Measurements from ENCODE around the gene FXR1. TPM values are rescaled to one million over a fixed set of nuclear protein-coding genes. Genes with fewer than 3 reads are reported as not detected.

The FXR1 gene
- total RNA-seq, 4 donors from 2014 or later: 14.2 to 106 (median 58.9) TPM

DNA sequence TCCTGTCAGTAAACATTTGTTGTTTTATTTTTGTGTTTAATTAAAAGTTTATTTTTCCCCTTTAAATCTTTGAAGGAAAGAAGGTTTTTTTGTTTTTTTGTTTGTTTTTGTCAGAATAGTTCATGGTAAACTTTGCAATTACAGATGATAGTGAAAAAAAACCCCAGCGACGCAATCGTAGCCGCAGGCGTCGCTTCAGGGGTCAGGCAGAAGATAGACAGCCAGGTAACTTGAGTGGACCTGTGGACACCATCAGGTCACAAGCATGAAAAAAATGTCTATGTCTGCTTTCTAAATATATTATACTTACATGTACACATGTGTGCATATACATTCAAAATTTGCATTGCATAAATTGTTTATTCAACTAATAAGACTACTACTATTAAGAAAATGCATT, 58.5 kb downstream of the FXR1 start:
- H3K27me3 ChIP-seq: no peaks in the 10 kb centered on the region
- no peak for DNase-seq
- WGBS, 2 donors (ENCODE audit: low coverage in 1 of 2): 98 to 100% methylated on average over 6 of the region's 6 CpGs
- H3K36me3 ChIP-seq: peaks cover 0 to 42% (median 12%) of the 10 kb centered on the region in 4 donors
- TF ChIP-seq, protein P1, sequence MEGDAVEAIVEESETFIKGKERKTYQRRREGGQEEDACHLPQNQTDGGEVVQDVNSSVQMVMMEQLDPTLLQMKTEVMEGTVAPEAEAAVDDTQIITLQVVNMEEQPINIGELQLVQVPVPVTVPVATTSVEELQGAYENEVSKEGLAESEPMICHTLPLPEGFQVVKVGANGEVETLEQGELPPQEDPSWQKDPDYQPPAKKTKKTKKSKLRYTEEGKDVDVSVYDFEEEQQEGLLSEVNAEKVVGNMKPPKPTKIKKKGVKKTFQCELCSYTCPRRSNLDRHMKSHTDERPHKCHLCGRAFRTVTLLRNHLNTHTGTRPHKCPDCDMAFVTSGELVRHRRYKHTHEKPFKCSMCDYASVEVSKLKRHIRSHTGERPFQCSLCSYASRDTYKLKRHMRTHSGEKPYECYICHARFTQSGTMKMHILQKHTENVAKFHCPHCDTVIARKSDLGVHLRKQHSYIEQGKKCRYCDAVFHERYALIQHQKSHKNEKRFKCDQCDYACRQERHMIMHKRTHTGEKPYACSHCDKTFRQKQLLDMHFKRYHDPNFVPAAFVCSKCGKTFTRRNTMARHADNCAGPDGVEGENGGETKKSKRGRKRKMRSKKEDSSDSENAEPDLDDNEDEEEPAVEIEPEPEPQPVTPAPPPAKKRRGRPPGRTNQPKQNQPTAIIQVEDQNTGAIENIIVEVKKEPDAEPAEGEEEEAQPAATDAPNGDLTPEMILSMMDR (IDR thresholded peaks at IDR 0.05): no peak
- TF ChIP-seq EP300 (IDR thresholded peaks at IDR 0.05; ENCODE audit: low read depth): no peak
- no peak for TF ChIP-seq POLR2AphosphoS5 (IDR thresholded peaks at IDR 0.05)
- no peak for TF ChIP-seq POLR2A (IDR thresholded peaks at IDR 0.05)
- H3K9me3 ChIP-seq: no peaks in the 10 kb centered on the region
- in situ Hi-C loops (cut with MboI; ENCODE audit: low pct_ligation_motif_present in 1 of 4, low pct_unique_long_range_greater_than_20kb in 1 of 4, low sequenced_read_pairs in 3 of 4): no loop called here
- H3K4me3 ChIP-seq: no peak overlapping the region
- intact Hi-C loops (cut with DNase I; ENCODE audit: low total_unique reads): no loop called here
- H3K4me1 ChIP-seq: no peaks in the 10 kb centered on the region
- H3K27ac ChIP-seq: no peak overlapping the region

DNA sequence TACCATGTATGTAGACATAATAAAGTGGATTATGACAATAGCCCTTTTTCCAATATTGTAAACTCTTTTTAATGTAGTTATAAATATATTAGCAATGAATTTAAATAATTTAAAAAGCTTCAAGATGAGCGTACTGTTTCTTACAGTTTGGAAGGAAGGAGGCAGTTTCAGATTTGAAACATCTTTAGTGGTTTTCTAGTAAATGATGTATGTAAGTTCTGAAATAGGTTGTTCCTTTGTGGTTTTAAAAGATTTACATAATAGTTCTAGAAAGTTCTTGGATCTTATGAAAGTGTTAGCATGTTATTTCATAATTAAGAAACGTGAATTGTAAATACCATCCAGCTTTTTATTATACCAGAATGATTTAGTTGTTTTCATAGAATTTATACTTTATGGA, 61.1 kb downstream of the FXR1 start:
- Histone ChIP-seq H3K27me3 (no peaks in the 10 kb centered on the region), H3K4me3 (no peak overlapping the region), H3K9me3 (no peaks in the 10 kb centered on the region), H3K4me1 (no peaks in the 10 kb centered on the region), H3K36me3 (peaks cover 0 to 30% (median 10%) of the 10 kb centered on the region in 4 donors), H3K27ac (no peak overlapping the region)
- TF ChIP-seq POLR2AphosphoS5 (IDR thresholded peaks at IDR 0.05) (no peak), POLR2A (IDR thresholded peaks at IDR 0.05) (no peak), EP300 (IDR thresholded peaks at IDR 0.05; ENCODE audit: low read depth) (no peak)
- TF ChIP-seq, protein P1 (IDR thresholded peaks at IDR 0.05): no peak
- in situ Hi-C loops (cut with MboI; ENCODE audit: low pct_ligation_motif_present in 1 of 4, low pct_unique_long_range_greater_than_20kb in 1 of 4, low sequenced_read_pairs in 3 of 4) (no loop called here), intact Hi-C loops (cut with DNase I; ENCODE audit: low total_unique reads) (no loop called here)
- no peak for DNase-seq
- 64 to 70% methylated on average over 2 of the region's 2 CpGs for WGBS, 2 donors (ENCODE audit: low coverage in 1 of 2)

DNA sequence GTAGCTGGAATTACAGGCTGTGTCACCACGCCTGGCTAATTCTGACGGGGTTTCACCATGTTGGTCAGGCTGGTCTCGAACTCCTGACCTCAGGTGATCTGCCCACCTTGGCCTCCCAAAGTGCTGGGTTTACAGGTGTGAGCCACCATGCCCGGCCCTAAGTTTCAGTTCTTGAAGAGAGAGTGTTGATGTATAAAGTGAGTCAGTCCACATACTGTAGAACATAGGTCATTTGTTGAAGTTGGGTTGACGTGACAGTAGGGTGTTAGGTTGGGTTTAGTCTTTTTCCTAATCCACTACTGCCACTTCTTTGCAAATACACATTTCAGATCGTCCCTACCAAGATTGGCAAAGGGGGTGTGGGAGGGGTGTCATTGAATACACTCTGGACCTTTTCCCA, 61.8 kb downstream of the FXR1 start:
- Histone ChIP-seq H3K4me3 (no peak overlapping the region), H3K9me3 (no peaks in the 10 kb centered on the region), H3K27me3 (no peaks in the 10 kb centered on the region), H3K4me1 (no peaks in the 10 kb centered on the region), H3K36me3 (peaks cover 0 to 22% (median 7%) of the 10 kb centered on the region in 4 donors), H3K27ac (no peak overlapping the region)
- in situ Hi-C loops (cut with MboI; ENCODE audit: low pct_ligation_motif_present in 1 of 4, low pct_unique_long_range_greater_than_20kb in 1 of 4, low sequenced_read_pairs in 3 of 4): no loop called here
- intact Hi-C loops (cut with DNase I; ENCODE audit: low total_unique reads): no loop called here
- TF ChIP-seq, protein P1 (IDR thresholded peaks at IDR 0.05): no peak
- TF ChIP-seq POLR2A (IDR thresholded peaks at IDR 0.05) (no peak), POLR2AphosphoS5 (IDR thresholded peaks at IDR 0.05) (no peak), EP300 (IDR thresholded peaks at IDR 0.05; ENCODE audit: low read depth) (no peak)
- DNase-seq: no peak
- 78 to 90% methylated on average over 2 to 6 of the region's 6 CpGs for WGBS, 2 donors (ENCODE audit: low coverage in 1 of 2)

DNA sequence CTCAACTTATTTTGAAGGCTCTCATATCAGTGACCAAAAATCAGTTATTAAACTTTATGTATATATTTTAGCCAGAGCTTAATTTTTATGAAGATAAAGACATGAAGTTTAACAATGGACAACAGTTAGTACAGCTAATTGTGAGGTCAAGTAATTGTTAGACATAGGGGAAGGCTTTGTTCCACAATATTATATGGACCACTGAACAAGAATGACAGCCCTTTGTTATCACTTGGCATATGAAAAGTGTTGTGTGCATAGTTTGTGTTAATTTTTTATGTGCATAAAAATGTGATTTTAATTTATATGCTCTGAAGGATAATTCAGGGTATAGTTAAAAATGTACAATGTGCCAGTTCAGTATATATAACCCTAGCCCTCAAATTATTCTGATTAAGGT, 65.0 kb downstream of the FXR1 start:
- no peak for DNase-seq
- intact Hi-C loops (cut with DNase I; ENCODE audit: low total_unique reads): no loop called here
- Histone ChIP-seq H3K4me3 (no peak overlapping the region), H3K36me3 (peaks cover 0 to 5% (median 2%) of the 10 kb centered on the region in 4 donors), H3K9me3 (no peaks in the 10 kb centered on the region), H3K27me3 (no peaks in the 10 kb centered on the region), H3K27ac (no peak overlapping the region), H3K4me1 (peaks cover 0 to 6% (median 0%) of the 10 kb centered on the region in 4 donors)
- in situ Hi-C loops (cut with MboI; ENCODE audit: low pct_ligation_motif_present in 1 of 4, low pct_unique_long_range_greater_than_20kb in 1 of 4, low sequenced_read_pairs in 3 of 4): no loop called here
- TF ChIP-seq POLR2A (IDR thresholded peaks at IDR 0.05) (no peak), POLR2AphosphoS5 (IDR thresholded peaks at IDR 0.05) (no peak)
- TF ChIP-seq, protein P1 (IDR thresholded peaks at IDR 0.05): no peak
